C4-2B (cell line): ENCODE data around the gene XK.

Source experiments
- CTCF ChIP-seq: fragments of 450-650 bp; conservative IDR thresholded peaks from 2 replicates; pipeline ENCODE4 v1.5.1; 2017; ENCODE audit warnings: mild to moderate bottlenecking
- ZFX ChIP-seq: fragments of 450-650 bp; IDR thresholded peaks from 2 replicates; pipeline ENCODE4 v1.6.1; 2017

GRCh38 chrX:37726346-37726745 lies 40.8 kb downstream of the XK start:
- TF ChIP-seq CTCF (no peak), ZFX (no peak)
